CD4-positive, alpha-beta T cell (primary cell): Measurements from ENCODE around the gene HPF1. TPM values are rescaled to one million over a fixed set of nuclear protein-coding genes. Genes with fewer than 3 reads are reported as not detected.

ENCODE experiments used
- ATAC-seq: fragments of 200-7000 bp; cut with Tn5 transposase; one replicate; pipeline ENCODE4 v1.10.0; 2022; ENCODE audit warnings: mild to moderate bottlenecking; ENCODE audit not compliant: poor library complexity
- CTCF ChIA-PET: fragments of 350-600 bp; sonication (Branson Sonifier 250); formaldehyde crosslinking; loops from one replicate; lab custom pipeline; 2021; ENCODE audit warnings: antibody characterized with exemption, inconsistent platforms; lab: Charles Lee
- POLR2A ChIA-PET: fragments of 350-600 bp; sonication (Branson Sonifier 250); formaldehyde crosslinking; loops from one replicate; lab custom pipeline; 2021; ENCODE audit warnings: antibody characterized with exemption, inconsistent platforms; lab: Charles Lee
- DNase-seq, 14 experiments: peaks; one replicate each; pipeline ENCODE4 v3.0.0-alpha.2; 2013 to 2020; ENCODE audit warnings: mixed read lengths in 2 of 14
- H3K27ac ChIP-seq, 2 donors: one replicate each; pipeline versions ENCODE4 v1.5.1 to v1.7.0; 2013; ENCODE audit warnings: low read length in 2 of 2, low read depth in 1 of 2, mild to moderate bottlenecking in 1 of 2
- H3K27me3 ChIP-seq, 2 experiments: 1 replicate in 1 of 2; 2 replicates in 1 of 2; pipeline versions ENCODE4 v1.6.1 to v1.7.0; 2013; ENCODE audit warnings: low read length in 2 of 2, control low read depth in 1 of 2, mild to moderate bottlenecking in 1 of 2, moderate library complexity in 1 of 2; ENCODE audit not compliant: insufficient read depth in 2 of 2, control insufficient read depth in 1 of 2
- H3K36me3 ChIP-seq: one replicate; pipeline ENCODE4 v1.6.1; 2013; ENCODE audit warnings: low read length, control low read depth; ENCODE audit not compliant: insufficient read depth
- H3K4me1 ChIP-seq: one replicate; pipeline ENCODE4 v1.6.1; 2013; ENCODE audit warnings: low read length, control low read depth; ENCODE audit not compliant: insufficient read depth
- H3K4me3 ChIP-seq: one replicate; pipeline ENCODE4 v1.5.1; 2013; ENCODE audit warnings: mild to moderate bottlenecking, low read length, moderate library complexity
- H3K9me3 ChIP-seq, 2 experiments: 1 replicate in 1 of 2; 2 replicates in 1 of 2; pipeline versions ENCODE4 v1.6.1 to v1.7.0; 2013; ENCODE audit warnings: low read length in 2 of 2, mild to moderate bottlenecking in 2 of 2, control low read depth in 1 of 2, moderate library complexity in 1 of 2; ENCODE audit not compliant: control insufficient read depth in 1 of 2, insufficient read depth in 1 of 2
- H3K27ac Mint-ChIP-seq: one replicate; pipeline ENCODE4 v1.8.0; 2020; ENCODE audit warnings: mixed read lengths
- H3K27me3 Mint-ChIP-seq: one replicate; pipeline ENCODE4 v1.8.0; 2021; ENCODE audit warnings: mixed read lengths
- H3K36me3 Mint-ChIP-seq: one replicate; pipeline ENCODE4 v1.8.0; 2021; ENCODE audit warnings: low read depth, mixed read lengths
- H3K4me1 Mint-ChIP-seq: one replicate; pipeline ENCODE4 v1.8.0; 2021; ENCODE audit warnings: low read depth, mixed read lengths
- H3K4me3 Mint-ChIP-seq: one replicate; pipeline ENCODE4 v1.8.0; 2020; ENCODE audit warnings: mild to moderate bottlenecking, mixed read lengths
- H3K9me3 Mint-ChIP-seq: one replicate; pipeline ENCODE4 v1.8.0; 2020; ENCODE audit warnings: mixed read lengths
- CTCF ChIP-seq: fragments of 200-600 bp; IDR thresholded peaks from one replicate; pipeline ENCODE4 v1.8.0; 2022; ENCODE audit warnings: antibody characterized with exemption, mild to moderate bottlenecking
- intact Hi-C, 2 experiments: fragments of 100-400 bp; cut with DNase I in 1 of 2; cut with micrococcal nuclease in 1 of 2; formaldehyde crosslinking; loops; one replicate each; pipeline versions ENCODE4 v1.15.1 to v1.9.0; 2023 to 2025; cut with DNase I, micrococcal nuclease
- total RNA-seq, 174 experiments: library from RNA in 2 of 174; stranded (reverse) in 2 of 174; gene quantifications; one replicate each; pipeline ENCODE4 v1.2.3 and lab custom pipeline; 2021 to 2026

The HPF1 gene
- total RNA-seq, 2 experiments from 2014 or later, result 4.4 to 4.8 TPM

- Mint-ChIP-seq H3K27me3 (peaks cover 13% of the 10 kb centered on the region), H3K27ac (no peak overlapping the region), H3K4me3 (no peak overlapping the region), H3K9me3 (no peaks in the 10 kb centered on the region), H3K4me1 (no peaks in the 10 kb centered on the region), H3K36me3 (no peaks in the 10 kb centered on the region)
- Histone ChIP-seq H3K36me3 (no peaks in the 10 kb centered on the region), H3K27ac (no peak overlapping the region), H3K9me3 (peaks cover 0 to 13% of the 10 kb centered on the region in 2 experiments), H3K27me3 (peaks cover 7 to 10% of the 10 kb centered on the region in 2 experiments), H3K4me3 (no peak overlapping the region), H3K4me1 (peaks cover 7% of the 10 kb centered on the region)
- ATAC-seq (no peak), DNase-seq (no peak)
- intact Hi-C loops, result no loop called here
- ChIA-PET POLR2A (no interaction called here), CTCF (no interaction called here)
- TF ChIP-seq CTCF, result no peak
These were observed 12.7 kb upstream of the HPF1 start for GRCh38 chr4:169770416-169770815.

GRCh38 chr4:169768385-169768784 is 10.6 kb upstream of the HPF1 start:
- no peak for ATAC-seq
- no peak for DNase-seq
- intact Hi-C loops, result no loop called here
- Histone ChIP-seq H3K27me3 (no peaks in the 10 kb centered on the region), H3K4me3 (no peak overlapping the region), H3K27ac (no peak overlapping the region), H3K9me3 (no peaks in the 10 kb centered on the region), H3K4me1 (no peaks in the 10 kb centered on the region), H3K36me3 (no peaks in the 10 kb centered on the region)
- H3K27ac Mint-ChIP-seq, result no peak overlapping the region
- H3K4me1 Mint-ChIP-seq, result no peaks in the 10 kb centered on the region
- no peak for TF ChIP-seq CTCF
- no peak overlapping the region for H3K4me3 Mint-ChIP-seq
- H3K9me3 Mint-ChIP-seq, result no peaks in the 10 kb centered on the region
- peaks cover 3% of the 10 kb centered on the region for H3K27me3 Mint-ChIP-seq
- CTCF ChIA-PET, result interaction anchor here (0.7 kb wide), 1 partner anchor 24 kb away, joined by 3 read pairs; no protein-coding TSS in a partner anchor
- POLR2A ChIA-PET, result no interaction called here
- H3K36me3 Mint-ChIP-seq, result no peaks in the 10 kb centered on the region

GRCh38 chr4:169766741-169767140 is 9.0 kb upstream of the HPF1 start:
- Mint-ChIP-seq H3K4me3 (no peak overlapping the region), H3K36me3 (no peaks in the 10 kb centered on the region), H3K27ac (no peak overlapping the region), H3K9me3 (no peaks in the 10 kb centered on the region), H3K4me1 (no peaks in the 10 kb centered on the region), H3K27me3 (peaks cover 3% of the 10 kb centered on the region)
- Histone ChIP-seq H3K36me3 (no peaks in the 10 kb centered on the region), H3K4me3 (no peak overlapping the region), H3K27ac (no peak overlapping the region), H3K9me3 (no peaks in the 10 kb centered on the region), H3K27me3 (no peaks in the 10 kb centered on the region), H3K4me1 (no peaks in the 10 kb centered on the region)
- POLR2A ChIA-PET, result no interaction called here
- CTCF ChIA-PET, result no interaction called here
- intact Hi-C loops, result no loop called here
- no peak for DNase-seq
- ATAC-seq, result no peak
- no peak for TF ChIP-seq CTCF
